Activated CD8-positive, alpha-beta memory T cell treated with anti-CD3 and anti-CD28 coated beads, Interleukin-2, amount 50 U/mL, for 1 hour (primary cell): Measurements from ENCODE around the gene PPP1R13B.

ENCODE experiments used
- DNase-seq: peaks from one replicate; pipeline ENCODE4 v3.0.0-alpha.2; 2020; ENCODE audit errors: extremely low read depth

PPP1R13B gene

DNA sequence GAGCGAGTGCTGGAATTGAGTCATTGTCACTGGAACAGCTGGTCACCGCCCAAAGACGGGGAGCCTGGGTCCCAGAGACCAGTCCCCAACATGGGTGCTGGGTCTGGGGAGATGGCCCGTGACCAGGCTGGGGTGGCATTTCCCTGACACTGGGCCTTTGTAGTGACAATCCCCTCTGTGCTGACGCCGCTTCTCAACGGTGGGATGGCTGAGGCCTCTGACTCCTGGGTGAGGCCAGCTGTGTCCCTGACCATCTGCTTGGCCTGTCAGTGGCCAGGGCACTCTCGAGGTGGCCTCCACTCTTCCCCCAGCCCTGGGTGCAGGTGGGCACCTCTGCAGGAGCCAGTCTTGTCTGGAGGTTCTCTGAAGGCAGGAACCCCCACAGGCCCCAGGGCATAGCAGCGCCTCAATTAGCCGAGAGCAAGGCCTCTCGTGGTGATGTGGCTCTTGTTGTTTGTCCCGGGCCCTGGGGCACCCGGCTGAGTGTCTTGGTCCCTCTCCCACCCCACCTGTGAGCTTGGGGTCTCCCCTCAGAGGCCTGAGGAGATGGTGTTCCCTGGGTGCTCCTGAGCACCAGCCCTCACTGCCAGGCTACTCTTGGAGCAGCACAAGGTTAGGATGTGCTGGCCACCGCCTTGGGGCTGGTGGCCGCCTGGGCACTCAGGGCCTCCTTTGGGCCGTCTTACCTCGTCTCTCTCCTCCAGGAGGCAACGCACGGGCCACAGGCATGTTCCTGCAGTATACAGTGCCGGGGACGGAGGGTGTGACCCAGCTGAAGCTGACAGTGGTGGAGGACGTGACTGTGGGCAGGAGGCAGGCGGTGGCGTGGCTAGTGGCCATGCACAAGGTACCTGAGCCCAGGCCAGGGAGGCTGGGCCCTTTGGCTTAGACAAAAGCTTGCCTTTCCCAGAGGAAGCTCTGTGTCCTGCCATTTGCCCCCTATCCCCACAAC is 115.2 kb downstream of the PPP1R13B start:
- DNase-seq: no peak

DNA sequence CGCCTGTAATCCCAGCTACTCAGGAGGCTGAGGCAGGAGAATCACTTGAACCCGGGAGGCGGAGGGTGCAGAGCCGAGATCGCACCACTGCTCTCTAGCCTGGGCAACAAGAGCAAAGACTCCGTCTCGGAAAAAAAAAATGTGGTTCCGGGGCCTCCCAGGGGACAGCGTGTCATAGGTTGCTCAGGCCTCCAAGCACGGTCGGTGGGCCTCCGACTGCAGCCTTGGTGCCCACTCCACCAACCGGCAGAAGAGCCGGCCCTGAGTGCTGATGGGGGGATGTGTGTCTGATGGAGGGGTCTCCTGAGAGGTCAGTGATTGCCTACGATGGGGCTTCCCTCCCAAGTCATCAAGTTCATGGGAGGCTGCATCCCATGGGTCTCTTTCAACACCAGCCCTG is 115.9 kb downstream of the PPP1R13B start:
- DNase-seq: no peak

GRCh38 chr14:103730490-103731035 is 116.8 kb downstream of the PPP1R13B start:
- no peak for DNase-seq

DNA sequence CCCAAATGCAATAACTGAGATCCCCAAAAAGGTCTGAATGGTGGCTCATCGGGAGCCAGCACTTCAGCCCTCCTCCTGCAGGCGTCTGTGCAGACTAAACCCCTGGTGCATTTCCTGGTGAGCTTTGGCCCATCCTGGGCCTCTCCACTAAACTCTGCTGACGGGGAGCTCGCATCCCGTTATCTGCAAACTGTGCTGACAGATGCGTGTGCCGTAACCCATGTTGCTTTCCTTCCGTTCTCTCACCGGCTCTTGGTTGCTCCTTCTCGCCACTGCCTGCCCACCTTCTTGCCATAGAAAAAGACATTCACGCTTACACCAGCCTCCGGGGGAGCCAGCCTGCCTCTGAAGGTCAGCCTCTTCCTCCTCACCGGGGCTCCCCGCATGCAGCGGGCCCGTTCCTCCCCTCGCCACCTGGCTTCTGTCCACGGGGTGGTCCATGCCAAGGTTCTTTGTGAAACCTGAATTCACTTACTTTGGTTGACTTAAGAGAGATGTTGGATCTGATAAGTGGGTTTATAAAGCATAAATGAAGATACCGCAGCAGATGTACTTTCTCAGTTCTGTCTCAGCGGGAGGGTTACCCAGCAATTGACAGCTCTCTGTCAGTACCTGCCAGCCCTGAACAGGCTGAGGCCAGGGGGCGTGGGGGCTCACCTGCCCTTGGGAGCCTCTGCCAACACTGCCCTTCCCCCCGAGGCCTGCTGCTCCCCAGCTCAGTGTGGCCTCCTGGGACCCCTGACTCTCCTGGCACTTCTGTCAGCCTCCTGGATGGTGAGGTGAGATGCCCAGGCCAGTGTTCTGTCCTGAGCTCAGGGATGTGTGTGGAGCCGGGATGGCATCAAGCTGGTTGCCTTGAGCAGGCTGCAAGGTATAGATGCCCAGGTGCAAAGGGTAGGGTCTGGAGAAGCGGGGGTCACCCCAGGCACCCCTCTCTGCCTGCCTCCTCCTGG is 117.6 kb downstream of the PPP1R13B start:
- DNase-seq: no peak

DNA sequence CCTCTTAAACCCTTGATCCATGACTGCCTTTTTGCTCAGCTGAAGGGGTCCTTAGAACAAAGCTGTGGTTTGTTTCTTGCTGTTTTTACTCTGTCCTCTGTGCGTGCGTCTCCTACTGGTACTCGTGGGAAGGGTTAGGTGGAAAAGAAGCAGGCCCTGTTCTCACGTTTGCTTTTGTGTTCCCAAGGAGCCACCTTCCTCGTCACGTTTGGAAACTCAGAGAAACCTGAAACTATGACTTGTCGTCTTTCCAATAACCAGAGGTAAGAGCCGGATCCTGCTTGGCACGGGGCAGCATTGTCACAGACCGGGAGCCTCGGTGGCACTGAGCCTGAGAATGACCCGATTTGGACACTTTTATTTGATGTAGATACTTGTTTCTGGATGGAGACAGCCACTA is 118.7 kb downstream of the PPP1R13B start:
- no peak for DNase-seq

DNA sequence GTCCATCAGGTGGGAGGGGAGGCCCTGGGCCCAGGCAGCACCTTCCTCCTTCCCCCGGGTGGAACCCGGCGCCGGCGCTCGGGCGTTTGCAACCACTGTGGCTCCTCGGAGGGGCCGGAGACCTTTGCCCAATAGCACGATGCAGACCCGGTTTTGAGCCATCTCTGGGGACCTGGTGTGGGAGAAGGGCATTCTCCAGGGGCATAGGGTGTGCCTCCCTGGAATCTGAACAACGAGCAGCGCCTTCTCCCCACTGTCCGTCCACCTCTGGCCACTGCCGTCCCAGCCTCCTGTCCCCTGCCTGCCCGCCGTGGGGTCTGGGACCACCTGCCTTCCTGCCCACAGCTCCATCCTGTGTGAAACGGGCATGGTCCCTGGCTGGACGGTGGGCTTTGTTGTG is 119.2 kb downstream of the PPP1R13B start:
- DNase-seq: no peak

DNA sequence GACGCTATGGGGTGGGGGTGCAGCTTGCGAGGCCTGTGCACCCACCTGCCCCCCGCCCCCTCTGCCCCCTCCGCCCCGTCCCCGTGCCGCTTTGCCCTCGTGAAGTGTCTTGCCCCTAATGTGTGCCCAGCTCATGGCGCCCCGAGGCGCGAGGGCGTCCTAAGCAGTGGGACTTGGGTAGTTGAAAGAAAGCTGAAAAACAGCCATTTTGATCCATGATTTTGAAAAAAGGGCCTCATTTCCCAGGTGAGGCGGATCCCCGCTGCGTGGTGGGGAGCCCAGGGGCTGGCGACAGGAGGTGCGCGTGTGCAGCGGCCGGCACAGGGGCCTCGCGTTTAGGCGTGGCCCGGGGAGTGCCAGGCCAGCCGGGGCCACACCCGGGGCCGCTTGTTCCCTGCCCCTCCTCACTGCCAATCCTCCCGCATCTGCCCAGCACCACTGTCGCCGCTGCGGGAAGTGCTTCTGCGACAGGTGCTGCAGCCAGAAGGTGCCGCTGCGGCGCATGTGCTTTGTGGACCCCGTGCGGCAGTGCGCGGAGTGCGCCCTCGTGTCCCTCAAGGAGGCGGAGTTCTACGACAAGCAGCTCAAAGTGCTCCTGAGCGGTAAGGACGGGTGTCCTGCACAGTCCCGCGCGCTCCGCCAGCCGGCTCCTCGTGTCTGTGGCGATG is 119.9 kb downstream of the PPP1R13B start:
- no peak for DNase-seq

DNA sequence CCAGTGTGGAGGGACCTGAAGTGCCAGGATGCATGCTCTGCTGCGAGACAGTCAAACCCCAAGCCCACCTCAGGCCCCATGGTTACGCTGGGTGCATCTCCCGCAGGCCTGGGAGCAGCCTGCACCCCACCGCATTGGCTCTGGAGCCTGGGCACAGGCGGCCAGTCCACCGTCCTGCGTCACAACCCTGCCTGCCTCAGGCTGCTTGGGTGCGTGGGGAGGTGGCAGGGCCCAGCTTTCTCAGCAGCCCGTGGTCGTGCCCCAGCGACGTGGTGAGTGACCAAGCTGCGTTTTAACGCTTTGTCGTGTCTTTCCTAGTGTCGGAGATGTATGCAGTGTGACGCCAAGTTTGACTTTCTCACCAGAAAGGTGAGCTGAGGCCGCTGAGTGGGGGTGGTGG is 120.9 kb downstream of the PPP1R13B start:
- no peak for DNase-seq

DNA sequence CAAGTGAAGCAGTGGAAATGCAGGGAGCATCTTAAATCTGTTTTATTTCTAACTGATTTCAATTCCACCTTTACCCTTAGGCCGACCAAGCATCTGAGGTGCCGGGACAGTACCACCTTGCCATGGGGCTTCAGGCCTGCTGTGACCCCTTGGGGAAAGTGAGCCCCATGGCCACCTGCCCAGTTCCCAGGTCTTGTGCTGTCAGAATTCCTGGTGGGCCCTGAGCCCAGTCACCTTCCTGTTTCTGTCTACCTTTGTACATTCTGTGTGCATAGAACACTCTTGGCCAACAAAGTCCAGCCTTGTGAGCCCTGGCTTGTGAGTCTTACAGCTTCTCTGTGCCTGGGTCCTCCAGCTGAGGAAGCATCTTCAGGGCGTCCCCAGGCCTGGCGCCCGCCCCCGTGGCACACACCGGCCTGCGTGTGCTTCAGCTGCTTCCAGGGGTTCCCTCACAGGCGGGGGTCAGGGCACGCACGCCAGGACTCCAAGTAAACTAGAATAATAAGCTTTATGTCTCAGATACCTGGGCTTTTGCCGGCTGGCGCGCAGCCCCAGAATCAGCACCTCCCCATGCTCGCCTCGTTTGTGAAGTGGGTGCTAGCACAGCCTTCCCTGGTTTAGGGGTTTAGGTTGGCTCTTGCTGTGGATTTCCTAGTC is 121.5 kb downstream of the PPP1R13B start:
- DNase-seq: no peak

GRCh38 chr14:103725001-103725682 is 122.2 kb downstream of the PPP1R13B start:
- no peak for DNase-seq

- DNase-seq: no peak
These were observed 123.3 kb downstream of the PPP1R13B start for GRCh38 chr14:103724116-103724515.

GRCh38 chr14:103723748-103724081 is 123.7 kb downstream of the PPP1R13B start:
- no peak for DNase-seq

DNA sequence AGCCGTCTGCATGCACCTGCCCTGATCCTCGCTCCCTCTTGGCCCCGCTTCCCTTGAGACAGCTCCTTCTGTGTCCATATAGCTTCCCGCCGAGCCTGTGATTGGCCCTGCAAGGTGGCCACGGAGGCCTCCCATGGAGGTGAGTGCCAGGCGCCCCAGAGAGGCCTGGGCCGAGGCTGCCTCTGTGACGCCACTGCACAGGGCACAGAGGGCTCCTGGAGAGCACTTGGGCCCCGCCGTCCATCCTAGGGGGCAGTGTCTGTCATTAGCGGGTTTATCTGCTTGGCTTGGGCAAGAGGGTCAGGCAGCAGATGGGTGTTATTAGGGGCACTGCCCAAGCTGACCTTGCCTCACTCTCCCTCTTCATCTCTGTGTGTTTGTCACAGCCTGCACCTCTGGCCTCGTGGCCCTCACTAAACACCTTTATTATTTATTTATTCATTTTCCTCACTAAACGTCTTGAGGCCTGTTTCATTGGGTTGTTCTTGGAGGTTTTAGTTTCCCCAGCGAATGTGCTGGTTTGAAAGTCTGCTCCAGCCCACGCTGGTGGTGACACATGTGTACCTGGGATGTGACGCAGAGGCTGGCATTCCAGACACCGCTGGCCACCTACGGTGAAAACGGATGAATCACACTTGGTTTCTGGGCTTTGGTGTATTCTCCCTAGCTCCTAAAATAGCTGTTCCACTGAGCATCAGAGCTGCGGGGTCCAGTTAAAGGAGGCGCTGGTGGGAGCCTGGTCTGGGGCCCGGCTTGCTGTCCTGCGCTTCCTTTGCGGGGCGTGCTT is 125.8 kb downstream of the PPP1R13B start:
- no peak for DNase-seq

- no peak for DNase-seq
These were observed 127.6 kb downstream of the PPP1R13B start for GRCh38 chr14:103719751-103720150.

GRCh38 chr14:103718572-103718971 is 128.8 kb downstream of the PPP1R13B start:
- no peak for DNase-seq

- DNase-seq: no peak
These were observed 130.4 kb downstream of the PPP1R13B start for GRCh38 chr14:103716899-103717411.

DNA sequence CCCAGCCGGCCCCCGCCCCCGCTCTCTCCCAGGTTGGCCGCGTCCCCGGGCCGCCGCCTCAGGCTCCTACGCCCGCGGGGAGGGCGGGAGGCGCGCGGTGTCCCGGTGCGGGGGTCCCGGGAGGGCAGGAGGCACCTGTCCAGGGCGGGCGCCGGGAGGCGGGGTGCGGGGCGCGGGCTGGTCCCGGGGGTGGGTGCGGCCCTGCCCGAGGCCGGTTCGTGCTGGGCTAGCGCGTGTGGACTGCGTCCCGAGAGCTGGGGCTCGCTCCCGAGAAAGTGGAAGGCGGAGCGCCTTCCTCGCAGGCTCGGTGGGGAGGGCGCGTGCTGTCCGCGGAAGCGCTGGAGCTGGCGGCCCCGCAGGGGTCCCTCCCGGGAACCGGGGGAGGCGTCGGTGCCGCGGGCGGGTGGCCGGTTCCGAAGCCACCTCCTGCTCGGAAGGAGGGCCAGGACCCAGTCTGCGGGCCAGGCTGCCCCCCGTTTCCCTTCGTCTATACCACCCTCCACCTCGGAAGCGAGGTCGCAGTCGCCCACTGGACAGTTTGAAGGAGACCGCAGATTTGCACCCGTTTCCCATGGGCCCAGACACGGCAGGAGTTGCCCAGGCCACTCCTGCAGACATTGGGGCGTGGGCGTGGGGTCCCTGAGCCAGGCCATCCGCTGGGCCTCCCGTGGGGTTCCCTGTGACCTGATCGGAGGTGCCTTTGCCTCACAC is 131.1 kb downstream of the PPP1R13B start:
- DNase-seq: no peak

DNA sequence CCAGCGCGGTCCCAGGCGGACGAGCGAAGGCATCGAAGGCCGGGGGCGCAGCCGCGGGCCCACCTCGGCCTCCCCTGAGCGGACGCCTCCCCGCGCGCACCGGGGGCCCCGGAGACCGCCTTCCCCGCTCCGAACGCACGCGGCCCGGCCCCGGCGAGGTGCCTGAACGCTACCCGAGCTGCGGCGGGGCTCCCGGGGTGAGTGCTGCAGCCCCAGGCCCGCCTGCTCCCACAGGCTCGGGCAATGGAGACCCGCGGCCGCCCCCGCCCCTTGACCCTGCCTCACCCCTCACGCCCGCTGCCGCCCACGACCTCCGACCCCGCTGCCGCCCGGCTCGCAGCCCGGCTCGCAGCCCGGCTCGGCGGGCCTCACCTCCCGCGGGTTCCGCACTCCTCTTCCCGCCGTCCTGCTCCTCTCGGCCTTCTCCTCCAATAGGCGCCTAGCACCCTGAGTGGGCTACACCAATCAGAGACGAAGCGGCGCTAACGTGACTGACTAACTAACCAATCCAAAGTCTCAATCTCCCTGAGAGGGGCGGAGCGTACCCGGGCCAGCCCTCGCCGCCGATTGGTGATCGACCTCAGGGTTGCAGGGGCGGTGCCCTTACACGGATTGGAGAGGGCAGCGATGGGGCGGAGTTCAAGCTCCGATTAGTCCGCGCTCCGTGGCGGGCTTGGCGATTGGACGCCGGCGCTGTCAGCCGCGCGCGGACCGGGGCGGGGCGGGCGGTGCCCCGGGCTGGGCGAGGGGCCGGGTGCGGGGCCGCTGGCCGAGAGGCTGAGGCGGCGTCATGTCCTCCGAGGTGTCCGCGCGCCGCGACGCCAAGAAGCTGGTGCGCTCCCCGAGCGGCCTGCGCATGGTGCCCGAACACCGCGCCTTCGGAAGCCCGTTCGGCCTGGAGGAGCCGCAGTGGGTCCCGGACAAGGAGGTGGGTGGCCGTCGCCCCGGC is 132.0 kb downstream of the PPP1R13B start, which contains the start of the genes XRCC3 and ZFYVE21:
Gene XRCC3, minus strand, starts transcription at position 400 of the 949 bp plus-strand sequence. CDS start 4,364 bp downstream, outside the sequence.
Gene ZFYVE21, plus strand, starts transcription at position 759 of the 949 bp plus-strand sequence. Its CDS starts 32 bp downstream, at position 791.
- DNase-seq: peak; percentile 99
